Ovary (tissue), 9 donors: Measurements from ENCODE around the gene BTBD19. TPM values are rescaled to one million over a fixed set of nuclear protein-coding genes. Genes with fewer than 3 reads are reported as not detected.
A peak's percentile ranks its signal among the peaks of the same experiment; 100 is the strongest.

Experiments
- DNase-seq, 5 donors: peaks; one replicate each; pipeline ENCODE4 v3.0.0-alpha.2; 2019 to 2020
- H3K27ac ChIP-seq, 2 donors: fragments of 200-600 bp; one replicate each; pipeline versions ENCODE4 v1.5.1 to v1.8.0; 2019 to 2022
- H3K27me3 ChIP-seq: fragments of 200-600 bp; one replicate; pipeline ENCODE4 v1.8.0; 2022
- H3K36me3 ChIP-seq: fragments of 200-600 bp; sonication (generic); one replicate; pipeline ENCODE4 v1.5.1; 2019
- H3K4me1 ChIP-seq: one replicate; pipeline ENCODE4 v1.8.1; 2013; ENCODE audit warnings: mild to moderate bottlenecking, moderate library complexity; ENCODE audit not compliant: insufficient read depth
- H3K4me3 ChIP-seq: fragments of 200-600 bp; sonication (generic); one replicate; pipeline ENCODE4 v1.5.1; 2017
- H3K9me3 ChIP-seq, 2 donors: fragments of 200-600 bp in 1 of 2; sonication (generic) in 1 of 2; one replicate each; pipeline versions ENCODE4 v1.5.1 to v1.8.1; 2013 to 2019; ENCODE audit warnings: mild to moderate bottlenecking in 1 of 2, moderate library complexity in 1 of 2
- CTCF ChIP-seq, 3 donors: fragments of 450-650 bp in 2 of 3; fragments of 200-600 bp in 1 of 3; IDR thresholded peaks; one replicate each; pipeline versions ENCODE4 v1.5.1 to v1.8.0; 2016 to 2022; ENCODE audit warnings: antibody characterized with exemption in 3 of 3, mild to moderate bottlenecking in 1 of 3
- EP300 ChIP-seq: sonication (generic); formaldehyde crosslinking; IDR thresholded peaks from one replicate; pipeline ENCODE4 v1.6.1; 2017; ENCODE audit warnings: antibody characterized with exemption
- POLR2A ChIP-seq: fragments of 450-650 bp; IDR thresholded peaks from one replicate; pipeline ENCODE4 v1.6.1; 2017; ENCODE audit warnings: antibody characterized with exemption, mild to moderate bottlenecking, moderate library complexity
- whole genome bisulfite sequencing, 3 donors: extraction: QIAGEN DNeasy Blood & Tissue Kit in 1 of 3; methylation state at CpG; one replicate each; pipeline versions ENCODE4 v1.1.5 to v1.1.7; 2013 to 2017; 5-methylcytosine and 5-hydroxymethylcytosine counted together
- intact Hi-C, 4 donors: fragments of 100-400 bp; cut with DNase I; formaldehyde crosslinking; loops; one replicate each; pipeline versions ENCODE4 v1.11.0 to v1.15.1; 2022 to 2023
- polyA plus RNA-seq, 2 donors: library from polyadenylated mRNA; stranded (reverse); fragments of 200-250 nt in 1 of 2; fragments of 350-450 nt in 1 of 2; fragmentation: Illumina TruSeq in 1 of 2; extraction: RNeasy Lipid Tissue Mini Kit (QIAGEN cat#74804) in 1 of 2; gene quantifications; one replicate each; pipeline ENCODE4 v1.2.3, GENCODE V29; 2013 to 2014
- total RNA-seq, 7 donors: library from RNA; depleted of rRNA in 2 of 7; stranded (reverse); fragments of >200 nt in 2 of 7; fragmentation: NEBNext Ultra II Directional in 3 of 7; extraction: Animal tissue kit (Norgen Biotek cat#: 25700) in 3 of 7; gene quantifications; one replicate each; pipeline versions ENCODE4 v1.1.0 to v1.2.4, GENCODE V29; 2016 to 2023
- donor health status: DM: no; HTN: no; CAD: no; lungs with moderate emphysema.
- donor health status: DM: no; HTN: no; CAD: no.
- donor health status: Bipolar disorder and iron deficiency.
- donor health status: DM: yes; HTN: yes; CAD: no.
- donor health status: DM: no; HTN: no; CAD: no.
- donor health status: DM: yes; HTN: yes; CAD: no.

The BTBD19 gene
- total and polyA plus RNA-seq, 9 donors: 7.1 to 24.3 (median 15.0) TPM

- TF ChIP-seq POLR2A (no peak), EP300 (no peak), CTCF (IDR thresholded peaks at IDR 0.05) (no peak)
- Histone ChIP-seq H3K27ac (no peak overlapping the region), H3K27me3 (no peaks in the 10 kb centered on the region), H3K4me1 (peaks cover 5% of the 10 kb centered on the region), H3K36me3 (no peaks in the 10 kb centered on the region), H3K4me3 (no peak overlapping the region), H3K9me3 (no peaks in the 10 kb centered on the region)
- intact Hi-C loops: no loop called here
- no peak for DNase-seq
- 71 to 85% (median 81%) methylated on average over 2 of the region's 2 CpGs for WGBS, 3 donors
Observed at GRCh38 chr1:44817307-44817706, 9.0 kb downstream of the BTBD19 start.

- peak in 3 of 5 donors; percentile 6 to 29 (median 12) for DNase-seq
- no peak for TF ChIP-seq EP300
- TF ChIP-seq POLR2A: no peak
- TF ChIP-seq CTCF (IDR thresholded peaks at IDR 0.05): no peak
- H3K9me3 ChIP-seq: no peaks in the 10 kb centered on the region
- intact Hi-C loops: no loop called here
- peaks cover 5% of the 10 kb centered on the region for H3K4me1 ChIP-seq
- no peaks in the 10 kb centered on the region for H3K27me3 ChIP-seq
- H3K27ac ChIP-seq: no peak overlapping the region
- 91 to 96% (median 94%) methylated on average over 11 of the region's 11 CpGs for WGBS, 3 donors
- no peak overlapping the region for H3K4me3 ChIP-seq
- H3K36me3 ChIP-seq: no peaks in the 10 kb centered on the region
Observed at GRCh38 chr1:44817771-44818495, 9.6 kb downstream of the BTBD19 start.

DNA sequence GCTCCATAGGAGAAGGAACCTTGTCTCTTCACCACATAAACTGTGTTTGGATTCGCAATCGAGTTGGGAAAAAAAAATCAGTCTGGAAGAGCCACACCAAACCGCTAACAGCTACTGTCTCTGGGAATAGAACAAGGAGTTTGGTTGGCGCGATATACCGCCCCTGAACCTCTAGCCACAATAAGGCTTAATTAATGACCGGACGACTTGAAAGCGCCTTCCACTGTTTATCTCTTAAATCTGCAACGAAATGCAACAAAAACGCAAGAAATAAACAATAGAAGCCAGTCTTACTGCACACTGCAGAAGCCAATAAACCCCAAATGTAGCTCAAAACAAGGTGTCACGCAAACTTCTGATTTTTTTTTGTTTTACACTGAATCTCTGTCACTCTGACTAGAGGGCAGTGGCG lies 10.9 kb downstream of the BTBD19 start:
- intact Hi-C loops: no loop called here
- DNase-seq: peak in 2 of 5 donors; percentile 16 to 30

GRCh38 chr1:44819608-44820327 lies 11.4 kb downstream of the BTBD19 start:
- Histone ChIP-seq H3K27ac (peak overlapping the region; percentile 62 to 93), H3K4me1 (peaks cover 3% of the 10 kb centered on the region), H3K36me3 (no peaks in the 10 kb centered on the region), H3K4me3 (peak overlapping the region; percentile 51), H3K9me3 (no peaks in the 10 kb centered on the region), H3K27me3 (no peaks in the 10 kb centered on the region)
- TF ChIP-seq POLR2A: peak; percentile 83
- peak in 1 of 3 donors; percentile 13 for TF ChIP-seq CTCF (IDR thresholded peaks at IDR 0.05)
- peak; percentile 2 for TF ChIP-seq EP300
- intact Hi-C loops: loop anchor here in 1 of 4 donors (5.0 kb wide), 1 partner anchor 32 kb away; the partner anchor contains the start of gene BEST4
- peak; percentile 78 to 85 (median 80) for DNase-seq
- WGBS, 3 donors: 2 to 10% (median 3%) methylated on average over 32 to 33 of the region's 33 CpGs

More for the DNA sequence above, 10.9 kb downstream of the BTBD19 start:
- H3K4me3 ChIP-seq: peak overlapping the region; percentile 51
- 8 to 28% (median 10%) methylated on average over 13 of the region's 13 CpGs for WGBS, 3 donors
- no peaks in the 10 kb centered on the region for H3K27me3 ChIP-seq
- H3K27ac ChIP-seq: peak overlapping the region; percentile 62 to 93
- no peaks in the 10 kb centered on the region for H3K36me3 ChIP-seq
- TF ChIP-seq EP300: no peak
- H3K4me1 ChIP-seq: peaks cover 3% of the 10 kb centered on the region
- H3K9me3 ChIP-seq: no peaks in the 10 kb centered on the region
